Hypothalamus (tissue), 51 donors: ENCODE measurements around the gene DMBX1.

Experiments used
- DNase-seq, 51 donors: peaks; one replicate each; lab custom pipeline; 2025; lab: John Stamatoyannopoulos, UW

Gene DMBX1

GRCh38 chr1:46458846-46459245 lies 30.8 kb upstream of the DMBX1 start:
- DNase-seq, result no peak

GRCh38 chr1:46459315-46459714 lies 30.3 kb upstream of the DMBX1 start:
- DNase-seq, result no peak

GRCh38 chr1:46461017-46461808 lies 28.4 kb upstream of the DMBX1 start:
- DNase-seq, result no peak

GRCh38 chr1:46461809-46462448 lies 27.7 kb upstream of the DMBX1 start:
- DNase-seq, result no peak

- no peak for DNase-seq
These were observed 25.6 kb upstream of the DMBX1 start for GRCh38 chr1:46464013-46464548.

- no peak for DNase-seq
These were observed 24.7 kb upstream of the DMBX1 start for GRCh38 chr1:46464915-46465314.

- DNase-seq, result peak in 1 of 51 donors; percentile 3
These were observed 23.6 kb upstream of the DMBX1 start for GRCh38 chr1:46465981-46466476.

GRCh38 chr1:46466477-46467182 lies 23.0 kb upstream of the DMBX1 start:
- DNase-seq, result peak in 23 of 51 donors; percentile 7 to 65 (median 37)

GRCh38 chr1:46467183-46467504 lies 22.5 kb upstream of the DMBX1 start:
- no peak for DNase-seq

GRCh38 chr1:46469881-46470280 lies 19.8 kb upstream of the DMBX1 start:
- DNase-seq, result no peak

GRCh38 chr1:46471848-46472492 lies 17.7 kb upstream of the DMBX1 start:
- no peak for DNase-seq

- no peak for DNase-seq
These were observed 17.0 kb upstream of the DMBX1 start for GRCh38 chr1:46472498-46473181.

GRCh38 chr1:46473991-46474390 lies 15.6 kb upstream of the DMBX1 start:
- no peak for DNase-seq

GRCh38 chr1:46474570-46474969 lies 15.1 kb upstream of the DMBX1 start:
- no peak for DNase-seq

GRCh38 chr1:46476673-46477072 lies 13.0 kb upstream of the DMBX1 start:
- DNase-seq, result no peak

GRCh38 chr1:46477153-46477929 lies 12.3 kb upstream of the DMBX1 start:
- DNase-seq, result peak in 48 of 51 donors; percentile 6 to 77 (median 40)

- no peak for DNase-seq
These were observed 10.7 kb upstream of the DMBX1 start for GRCh38 chr1:46478721-46479485.

GRCh38 chr1:46479744-46480350 lies 9.8 kb upstream of the DMBX1 start:
- no peak for DNase-seq
